DMS153 treated with DMSO at 0.1 percent for 48 hours (cell line): ENCODE data around the gene PI4K2B.
"Not testable (repeated sequence)": the region's sequence is repeated elsewhere in the genome, so short reads cannot be mapped to it uniquely, and the experiment has no call there.

Source experiments
- DNase-seq: peaks from one replicate; lab custom pipeline; 2025; ENCODE audit not compliant: unreplicated experiment; lab: John Stamatoyannopoulos, UW

The PI4K2B gene

GRCh38 chr4:25233737-25234389, at the start of gene PI4K2B:
PI4K2B (plus strand) TSS chr4:25234033; CDS start chr4:25234164, 131 bp downstream.
- peak; percentile 74 for DNase-seq

DNA sequence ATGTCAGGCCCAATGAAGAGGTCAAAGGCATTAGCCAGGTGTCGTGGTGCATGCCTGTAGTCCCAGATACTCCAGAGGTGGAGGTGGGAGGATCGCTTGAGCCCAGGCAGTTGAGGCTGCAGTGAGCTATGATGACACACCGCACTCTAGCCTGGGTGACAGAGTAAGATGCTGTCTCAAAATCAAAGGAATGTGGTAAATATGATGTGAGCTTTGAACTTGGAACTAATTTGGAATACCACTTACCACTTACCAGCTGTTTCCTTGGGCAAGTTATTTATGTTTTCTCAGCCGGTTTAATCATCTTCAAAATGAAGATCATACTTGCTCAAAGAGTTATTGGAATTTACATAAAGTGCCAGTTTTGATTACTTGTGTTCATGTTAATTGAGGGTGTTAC, 49.8 kb upstream of the PI4K2B start:
- DNase-seq, result no peak

GRCh38 chr4:25190407-25190806, 43.4 kb upstream of the PI4K2B start:
- no peak for DNase-seq

- no peak for DNase-seq
These were observed 35.1 kb upstream of the PI4K2B start for GRCh38 chr4:25198713-25199112.

DNA sequence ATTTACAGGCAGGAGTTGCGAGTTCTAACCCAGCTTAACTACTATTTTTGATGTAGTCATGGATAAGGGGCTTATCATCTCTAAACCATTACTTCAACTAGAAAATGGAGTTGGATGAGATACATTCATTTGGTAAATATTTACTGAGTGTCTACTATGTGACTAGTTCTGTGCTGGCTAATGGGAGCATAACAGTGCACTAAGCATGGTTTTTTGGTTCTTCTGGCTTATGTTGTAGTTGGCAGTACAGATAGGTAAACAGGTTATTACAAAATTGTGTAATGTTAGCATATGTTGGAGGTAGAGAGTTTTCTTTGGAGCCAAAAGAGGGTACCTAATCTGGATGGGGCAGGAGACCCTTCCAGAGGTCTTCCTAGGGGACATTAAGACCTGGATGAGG, 25.8 kb upstream of the PI4K2B start:
- no peak for DNase-seq

- no peak for DNase-seq
These were observed 24.1 kb upstream of the PI4K2B start for GRCh38 chr4:25209702-25210101.

DNA sequence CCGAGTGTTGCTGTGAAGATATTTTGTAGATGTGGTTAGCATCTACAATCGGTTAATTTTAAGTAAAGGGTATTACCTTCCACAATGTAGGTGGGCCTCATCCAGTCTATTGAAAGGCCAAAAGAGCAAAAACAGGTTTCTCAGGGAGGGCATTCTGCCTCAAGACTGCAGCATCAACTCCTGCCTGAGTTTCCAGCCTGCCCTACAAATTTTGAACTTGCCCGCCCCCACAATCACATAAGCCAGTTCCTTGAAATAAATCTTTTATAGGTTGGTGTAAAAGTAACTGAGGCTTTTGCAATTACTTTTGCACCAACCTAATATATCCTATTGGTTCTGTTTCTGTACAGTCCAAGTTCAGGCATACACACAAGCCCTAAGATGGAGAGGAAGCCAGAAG, 22.1 kb upstream of the PI4K2B start:
- DNase-seq, result no peak

DNA sequence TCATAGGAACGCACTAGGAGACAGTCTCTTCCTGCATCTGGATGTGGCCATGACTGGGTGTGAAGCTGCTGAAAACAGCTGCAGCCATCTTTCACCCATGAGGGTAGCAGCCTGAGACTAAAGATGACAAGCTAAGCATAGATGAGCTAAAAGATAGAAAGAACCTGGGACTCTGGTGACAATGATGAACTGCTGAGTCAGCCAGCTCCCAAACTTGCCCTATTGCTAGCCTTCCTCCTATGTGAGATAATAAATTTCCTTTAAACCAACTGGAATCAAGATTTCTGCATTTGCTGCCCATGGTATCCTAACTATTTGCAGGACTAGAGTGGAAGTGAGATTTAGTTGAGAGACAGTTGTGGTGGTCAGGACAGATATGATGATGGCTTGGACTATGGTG, 21.0 kb upstream of the PI4K2B start:
- no peak for DNase-seq

DNA sequence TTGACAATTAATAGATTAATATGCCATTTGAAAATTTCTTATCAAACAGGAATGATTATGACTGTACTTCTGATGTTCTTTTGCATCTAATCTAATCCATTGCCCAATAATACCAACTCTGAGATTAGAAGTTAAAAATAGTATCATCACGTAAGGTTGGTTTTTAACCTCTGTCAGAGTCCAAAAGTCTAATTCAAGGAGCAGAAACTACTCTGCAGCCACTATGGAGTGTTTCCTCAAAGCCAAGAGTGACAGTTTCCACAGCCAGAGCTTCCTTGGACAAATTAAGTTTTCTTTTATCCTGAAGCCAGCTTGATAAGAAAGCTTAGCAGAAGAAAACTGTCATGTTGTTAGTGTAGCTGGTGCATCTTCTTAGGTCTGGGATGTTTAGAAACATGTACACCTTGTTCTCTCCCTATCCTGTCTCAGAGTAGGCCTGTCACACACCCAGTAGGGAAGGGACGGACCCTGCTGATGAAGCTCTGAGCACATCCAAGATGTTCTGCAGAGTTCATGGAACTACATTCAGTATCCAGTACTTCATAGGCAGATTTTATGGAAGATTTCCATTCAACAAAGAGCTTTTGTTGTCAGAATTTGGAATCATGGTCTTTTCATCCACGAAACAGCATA, 20.4 kb upstream of the PI4K2B start:
- no peak for DNase-seq

- not testable (repeated sequence) for DNase-seq
These were observed 19.1 kb upstream of the PI4K2B start for GRCh38 chr4:25214750-25215149.

DNA sequence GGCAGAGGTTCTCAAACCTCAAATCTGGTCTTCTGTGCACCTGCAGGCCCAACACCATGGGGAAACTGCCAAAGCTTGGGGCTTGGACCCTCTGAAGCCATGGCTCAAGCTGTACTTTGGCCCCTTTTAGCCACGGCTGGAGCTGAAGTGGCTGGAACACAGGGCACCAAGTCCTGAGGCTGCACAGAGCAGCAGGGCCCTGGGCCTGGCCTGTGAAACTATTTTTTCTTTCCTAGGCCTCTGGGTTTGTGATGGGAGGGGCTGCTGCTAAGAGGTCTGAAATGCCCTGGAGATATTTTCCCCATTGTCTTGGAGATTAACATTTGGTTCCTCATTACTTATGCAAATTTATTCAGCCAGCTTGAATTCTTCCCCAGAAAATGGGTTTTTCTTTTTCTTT, 18.3 kb upstream of the PI4K2B start:
- DNase-seq, result no peak

GRCh38 chr4:25221377-25221776, 12.5 kb upstream of the PI4K2B start:
- DNase-seq, result no peak

- no peak for DNase-seq
These were observed 9.9 kb upstream of the PI4K2B start for GRCh38 chr4:25223802-25224375.

- DNase-seq, result no peak
These were observed 4.0 kb upstream of the PI4K2B start for GRCh38 chr4:25229804-25230203.

DNA sequence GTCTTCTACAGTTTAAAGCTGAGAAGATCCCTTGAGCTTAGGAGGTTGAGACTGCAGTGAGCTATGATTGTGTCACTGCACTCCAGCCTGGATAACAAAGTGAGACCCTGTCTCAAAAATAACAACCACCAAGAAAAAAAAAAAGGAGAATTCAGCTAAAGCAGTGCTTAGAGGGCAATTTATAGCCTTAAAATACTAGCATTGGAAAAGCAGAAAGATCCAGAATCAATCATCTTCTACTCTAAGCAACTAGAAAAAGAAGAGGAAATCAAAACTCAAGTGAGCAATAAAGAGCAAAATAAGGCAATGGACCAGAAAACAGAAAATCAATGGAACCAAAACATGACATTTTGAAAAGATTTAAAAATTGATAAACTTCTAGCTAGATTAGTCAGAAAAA, 639 bp upstream of the PI4K2B start:
- DNase-seq, result no peak

DNA sequence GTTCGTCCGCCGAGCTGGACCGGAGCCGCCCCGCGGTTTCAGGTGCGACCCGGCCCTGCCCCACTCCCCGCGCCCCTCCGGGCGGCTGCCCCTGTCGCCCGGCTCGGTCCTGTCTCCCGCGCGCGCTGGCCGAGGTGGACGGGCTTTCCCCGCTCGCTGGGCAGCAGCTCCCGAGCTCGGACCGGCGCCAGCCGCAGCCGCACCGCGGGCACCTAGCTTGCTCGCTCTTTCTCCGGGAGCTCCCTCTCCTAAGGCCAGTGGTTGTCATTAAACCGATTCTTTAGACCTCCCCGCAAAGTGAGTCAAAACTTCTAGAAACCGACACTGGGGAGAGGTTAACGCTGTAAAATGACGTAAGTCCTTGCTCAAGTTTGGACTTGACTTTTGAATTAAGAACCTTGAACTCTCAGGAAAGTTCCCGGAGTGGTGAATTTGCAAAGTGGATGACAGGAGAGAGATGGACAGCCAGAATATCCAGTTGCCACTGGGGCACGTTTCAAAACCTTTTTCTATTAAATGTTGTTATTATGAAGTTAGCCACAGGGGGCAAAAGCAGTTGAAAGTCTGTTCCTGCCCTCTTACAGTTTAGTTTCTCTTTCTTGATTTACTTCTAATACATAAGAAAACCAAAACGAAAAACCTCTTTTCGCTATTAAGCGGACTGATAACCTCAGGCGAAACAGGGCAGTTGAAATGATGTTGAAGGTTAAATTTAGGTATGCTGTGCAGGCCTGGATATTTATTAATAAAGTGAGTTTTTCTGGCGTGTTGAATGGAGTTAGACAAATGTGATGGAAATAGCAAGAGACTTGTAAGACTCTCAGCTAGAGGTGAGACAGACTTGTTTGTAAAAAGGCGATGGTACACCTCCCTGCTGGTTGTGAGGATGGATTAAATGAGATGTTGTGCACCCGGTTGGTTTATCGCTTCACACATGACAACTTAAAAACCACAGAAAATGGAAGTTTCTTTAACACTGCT, 847 bp downstream of the PI4K2B start:
- DNase-seq, result peak; percentile 3

DNA sequence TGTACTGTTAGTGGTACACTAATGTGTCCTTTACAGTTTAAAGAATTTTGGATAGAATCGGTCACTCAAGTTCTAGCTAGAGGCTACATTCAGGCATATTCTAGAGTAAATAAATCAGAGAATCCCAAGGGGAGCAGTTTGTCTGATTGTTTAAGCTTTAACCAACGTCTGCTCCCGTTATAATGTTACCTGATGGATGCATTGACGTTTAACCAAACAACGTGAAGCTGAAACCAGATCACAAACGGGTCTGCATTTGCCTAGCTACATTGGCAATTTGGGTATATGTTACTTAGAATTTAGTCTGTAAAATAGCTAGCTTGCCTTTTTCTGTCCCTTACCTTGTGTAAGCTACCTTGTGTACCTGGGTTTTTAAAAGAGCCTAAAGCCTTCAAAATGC, 1.6 kb downstream of the PI4K2B start:
- DNase-seq, result no peak

- DNase-seq, result not testable (repeated sequence)
These were observed 2.2 kb downstream of the PI4K2B start for GRCh38 chr4:25236030-25236429.

- DNase-seq, result no peak
These were observed 3.1 kb downstream of the PI4K2B start for GRCh38 chr4:25236971-25237370.

- no peak for DNase-seq
These were observed 4.2 kb downstream of the PI4K2B start for GRCh38 chr4:25238052-25238451.

GRCh38 chr4:25239528-25239927, 5.7 kb downstream of the PI4K2B start:
- DNase-seq, result not testable (repeated sequence)
